Suppressor macrophage treated with lipopolysaccharide for 1 hour (primary cell): ENCODE measurements around the gene LDLRAD4.
A peak's percentile ranks its signal among the peaks of the same experiment; 100 is the strongest.

Experiments
- DNase-seq, 3 donors: peaks; one replicate each; pipeline ENCODE4 v3.0.0-alpha.2; 2020 to 2022

LDLRAD4 gene

DNA sequence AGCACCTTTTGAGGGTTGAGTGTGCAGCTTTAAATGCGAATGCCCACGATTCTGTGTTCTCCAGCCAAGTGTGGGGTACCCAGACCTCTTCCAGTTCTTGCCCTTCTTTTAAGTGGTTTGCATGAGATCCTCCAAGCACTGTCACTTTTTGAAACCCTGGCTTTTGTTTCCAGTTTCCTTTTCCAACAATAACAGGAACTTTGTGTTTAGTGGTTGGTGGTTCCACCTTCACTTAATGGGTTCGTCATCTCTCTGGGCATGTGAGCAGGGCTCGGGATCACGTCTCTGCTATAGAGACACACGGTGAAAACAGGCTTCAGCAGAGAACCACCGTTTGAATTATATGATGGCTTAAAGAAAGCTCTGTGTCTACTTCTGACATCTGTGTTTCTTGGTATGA is 197.6 kb downstream of the LDLRAD4 start:
- peak; percentile 79 to 88 (median 86) for DNase-seq

- DNase-seq = no peak
These were observed 198.3 kb downstream of the LDLRAD4 start for GRCh38 chr18:13416848-13417247.

- DNase-seq = no peak
These were observed 199.6 kb downstream of the LDLRAD4 start for GRCh38 chr18:13418013-13418710.

GRCh38 chr18:13420969-13421686 is 202.6 kb downstream of the LDLRAD4 start:
- DNase-seq = no peak

- no peak for DNase-seq
These were observed 204.1 kb downstream of the LDLRAD4 start for GRCh38 chr18:13422541-13423147.

- no peak for DNase-seq
These were observed 204.8 kb downstream of the LDLRAD4 start for GRCh38 chr18:13423352-13423751.

- no peak for DNase-seq
These were observed 205.8 kb downstream of the LDLRAD4 start for GRCh38 chr18:13424363-13424762.

DNA sequence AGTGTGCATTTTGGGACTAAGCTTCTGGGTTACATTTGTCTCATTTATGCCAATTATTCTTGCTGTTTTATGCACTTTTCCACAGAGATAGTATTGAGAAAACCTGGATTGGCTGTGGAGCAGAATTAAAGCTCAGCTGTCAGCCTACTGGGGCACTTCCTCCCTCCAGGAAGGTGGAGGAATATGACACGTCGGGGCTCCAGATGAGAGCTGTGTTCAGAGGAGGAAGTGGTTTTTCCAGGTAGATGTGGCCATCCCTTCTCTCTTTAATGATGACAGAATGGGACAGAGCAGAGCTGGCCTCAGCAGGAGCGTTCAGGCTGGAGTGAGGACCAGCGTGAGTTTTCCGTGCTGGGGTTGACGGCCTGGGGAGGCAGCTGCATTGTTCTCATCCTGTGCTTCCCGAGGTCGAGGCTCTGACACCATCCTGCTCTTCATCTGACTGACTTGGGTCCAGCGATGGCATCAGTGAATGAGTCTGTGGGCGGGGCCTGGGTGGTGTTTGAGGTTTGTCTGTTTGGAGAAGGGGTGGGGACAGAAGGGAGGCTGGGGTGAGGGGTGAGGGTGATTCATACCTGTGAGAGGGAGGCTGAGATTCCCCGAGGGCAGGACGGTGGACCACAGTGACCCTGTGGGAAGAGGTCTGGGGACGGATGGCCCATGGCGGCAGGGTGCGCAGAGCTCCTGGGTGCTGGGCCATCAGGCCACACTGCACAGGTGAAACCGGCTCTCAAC is 207.0 kb downstream of the LDLRAD4 start:
- no peak for DNase-seq

GRCh38 chr18:13427354-13427753 is 208.8 kb downstream of the LDLRAD4 start:
- DNase-seq = no peak

DNA sequence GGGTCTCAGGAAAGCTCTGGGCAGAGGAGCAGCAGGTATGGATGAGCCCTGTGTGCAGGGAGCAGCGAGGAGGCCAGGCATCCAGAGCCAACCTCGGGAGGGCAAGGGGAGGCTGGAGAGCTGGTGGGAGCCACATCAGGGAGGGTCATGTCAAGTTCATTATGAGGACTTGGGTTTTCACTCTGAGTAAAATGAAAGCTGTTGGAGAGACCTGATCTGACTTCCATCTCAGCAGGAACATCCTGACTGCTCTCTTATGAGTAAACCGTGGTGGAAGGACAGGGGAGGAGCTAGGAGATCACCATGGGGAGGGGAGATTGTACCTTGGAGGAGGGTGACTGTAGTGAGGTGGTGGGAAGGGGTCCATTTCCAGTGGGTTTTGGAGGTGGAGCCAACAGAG is 209.8 kb downstream of the LDLRAD4 start:
- no peak for DNase-seq

- no peak for DNase-seq
These were observed 210.5 kb downstream of the LDLRAD4 start for GRCh38 chr18:13429016-13429415.

- no peak for DNase-seq
These were observed 211.4 kb downstream of the LDLRAD4 start for GRCh38 chr18:13429884-13430510.

DNA sequence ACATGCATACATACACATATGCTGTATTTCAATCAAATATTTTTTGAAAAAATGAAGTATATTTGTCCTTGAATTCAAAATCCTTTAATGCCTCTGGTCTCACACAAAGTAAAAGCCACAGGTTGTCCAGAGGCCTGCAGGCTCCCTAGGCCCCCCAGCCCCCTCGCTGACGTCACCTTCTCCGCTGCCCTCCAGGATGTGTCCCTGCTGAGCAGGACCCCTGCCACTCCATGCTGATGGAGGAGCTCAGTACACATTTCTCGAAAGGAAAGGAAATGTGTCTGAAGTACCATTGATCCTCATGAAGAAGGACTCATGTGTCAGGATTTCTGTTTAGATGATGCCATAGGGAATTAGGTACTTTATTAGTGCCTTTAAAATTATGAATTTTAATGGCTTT is 212.1 kb downstream of the LDLRAD4 start:
- DNase-seq = no peak

GRCh38 chr18:13431886-13432285 is 213.3 kb downstream of the LDLRAD4 start:
- no peak for DNase-seq

GRCh38 chr18:13433125-13433524 is 214.6 kb downstream of the LDLRAD4 start:
- DNase-seq = no peak

DNA sequence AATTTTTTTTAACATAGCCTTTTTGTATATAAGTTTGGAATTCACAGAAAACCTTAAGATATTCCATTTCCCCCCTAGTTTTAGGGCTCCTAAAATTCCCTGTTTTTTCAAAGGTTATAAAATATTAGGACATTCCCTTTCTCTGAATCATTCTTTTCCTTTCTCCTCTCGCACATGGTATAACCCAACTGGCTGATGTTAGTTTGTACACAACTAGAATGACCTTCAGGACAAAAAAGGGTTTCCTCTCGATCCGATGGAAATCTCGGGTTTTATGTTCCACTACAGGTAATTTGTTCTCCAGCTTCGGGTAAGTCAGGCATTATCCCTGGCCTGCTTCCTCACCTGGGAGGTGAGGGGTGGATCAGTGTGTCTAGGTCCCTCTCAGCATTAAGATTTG is 215.1 kb downstream of the LDLRAD4 start:
- no peak for DNase-seq

DNA sequence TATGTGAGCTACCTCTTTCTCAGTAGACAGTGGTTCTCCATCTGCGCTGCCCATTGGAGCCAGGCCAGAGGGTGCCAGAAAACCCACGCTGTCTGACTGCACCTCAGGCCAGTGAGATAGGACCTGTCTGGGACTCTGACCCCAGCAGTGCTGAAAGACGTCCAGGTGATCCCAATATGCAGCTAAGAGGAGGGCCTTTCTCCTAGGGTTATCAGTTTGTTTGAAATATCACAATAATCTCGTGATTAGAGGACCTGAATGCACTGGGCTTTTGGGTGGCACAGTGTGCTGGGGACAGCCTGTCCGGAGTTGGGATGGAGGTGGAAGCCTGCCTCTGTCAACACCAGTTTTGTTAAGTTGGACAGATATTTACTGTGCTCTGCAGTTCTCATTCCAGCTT is 216.3 kb downstream of the LDLRAD4 start:
- DNase-seq = no peak

DNA sequence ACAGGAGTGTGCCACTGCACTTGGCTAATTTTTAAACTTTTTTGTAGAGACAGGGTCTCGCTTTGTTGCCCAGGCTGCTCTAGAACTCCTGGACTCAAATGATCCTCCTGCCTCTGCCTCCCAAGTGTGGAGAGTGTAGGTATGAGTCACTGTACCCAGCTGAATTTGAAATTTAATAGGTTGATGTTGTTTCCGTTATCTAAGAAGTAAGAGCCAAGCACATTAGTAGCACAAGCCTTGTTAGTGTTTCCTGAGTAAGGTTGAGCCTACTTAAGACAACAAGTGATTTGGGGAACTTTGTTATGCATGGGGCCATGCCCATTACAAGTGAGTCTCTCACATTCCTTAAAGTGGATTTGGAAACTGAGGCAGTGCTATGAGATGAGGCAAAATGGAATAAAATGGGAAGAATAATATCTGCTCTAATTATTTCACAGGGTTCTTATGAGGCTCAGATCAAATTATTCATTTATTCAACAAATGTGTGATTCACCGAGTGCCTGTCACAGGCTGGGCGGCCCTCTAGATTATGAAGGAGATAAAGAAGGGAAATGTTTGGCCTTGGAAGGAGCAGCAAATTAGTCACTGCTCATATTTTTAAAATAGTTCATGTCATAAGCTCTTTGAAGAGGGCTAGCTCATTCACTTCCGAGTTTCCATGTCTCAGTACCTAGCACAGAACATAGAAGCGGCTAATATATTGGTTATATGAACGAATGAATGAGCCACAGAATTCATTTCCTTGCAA is 217.2 kb downstream of the LDLRAD4 start:
- peak in 1 of 3 donors; percentile 24 for DNase-seq

GRCh38 chr18:13436576-13436975 is 218.0 kb downstream of the LDLRAD4 start:
- no peak for DNase-seq

DNA sequence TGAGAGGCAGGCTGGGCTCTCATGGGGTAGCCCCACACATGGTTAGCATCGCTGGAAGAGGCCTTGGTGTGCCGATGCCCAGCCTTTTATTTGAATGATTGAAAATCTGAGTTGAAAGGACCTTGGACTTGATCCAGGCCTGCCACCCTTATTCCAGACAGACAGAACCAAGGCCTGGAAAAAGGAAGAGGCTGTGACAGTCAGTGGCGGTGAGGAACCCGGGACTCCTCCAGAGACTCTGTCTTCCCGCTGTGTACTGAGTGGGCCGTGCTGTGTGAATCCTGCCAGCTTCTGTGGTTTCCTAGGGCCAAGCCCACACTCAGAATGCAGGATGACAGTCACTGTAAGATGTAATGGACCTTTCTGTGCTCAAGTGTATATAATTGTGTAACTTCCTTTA is 218.5 kb downstream of the LDLRAD4 start:
- peak; percentile 83 to 85 (median 84) for DNase-seq

- DNase-seq = no peak
These were observed 219.4 kb downstream of the LDLRAD4 start for GRCh38 chr18:13437796-13438506.
